Activated T-cell treated with anti-CD3 and anti-CD28 coated beads, Interleukin-2, amount 50 U/mL, for 72 hours (primary cell): ENCODE results near the gene GPAM. TPM values are rescaled to one million over a fixed set of nuclear protein-coding genes. Genes with fewer than 3 reads are reported as not detected.

Experiments
- ATAC-seq, 2 donors: fragments of 150-1000 bp; cut with Tn5 transposase; replicated peaks in 1 of 2; 2 replicates each; pipeline ENCODE4 v1.10.0; 2021; ENCODE audit warnings: moderate library complexity in 2 of 2, mild to moderate bottlenecking in 1 of 2
- DNase-seq, 2 donors: peaks; one replicate each; pipeline ENCODE4 v3.0.0; 2021 to 2022; ENCODE audit warnings: mixed read lengths in 1 of 2
- H3K27ac Mint-ChIP-seq: one replicate; pipeline ENCODE4 v1.8.0; 2022; ENCODE audit warnings: mild to moderate bottlenecking, moderate library complexity, mixed read lengths
- H3K27me3 Mint-ChIP-seq: one replicate; pipeline ENCODE4 v1.8.0; 2022; ENCODE audit warnings: low read depth, mixed read lengths
- H3K36me3 Mint-ChIP-seq, 2 donors: one replicate each; pipeline ENCODE4 v1.8.0; 2022; ENCODE audit warnings: mixed read lengths in 2 of 2, mild to moderate bottlenecking in 1 of 2; ENCODE audit not compliant: insufficient read depth in 2 of 2
- H3K4me1 Mint-ChIP-seq: one replicate; pipeline ENCODE4 v1.8.0; 2022; ENCODE audit warnings: low read depth, mixed read lengths
- H3K4me3 Mint-ChIP-seq, 2 donors: one replicate each; pipeline ENCODE4 v1.8.0; 2022; ENCODE audit warnings: mild to moderate bottlenecking in 2 of 2, mixed read lengths in 2 of 2, moderate library complexity in 2 of 2
- H3K9me3 Mint-ChIP-seq, 2 donors: one replicate each; pipeline ENCODE4 v1.8.0; 2022; ENCODE audit warnings: mixed read lengths in 2 of 2
- total RNA-seq, 2 donors: library from RNA; stranded (reverse); gene quantifications; one replicate each; pipeline ENCODE4 v1.2.3, GENCODE V29; 2022

GPAM gene
- total RNA-seq, 2 donors from 2014 or later: 8.1 to 10.6 TPM

GRCh38 chr10:112151524-112152039 is 32.0 kb downstream of the GPAM start:
- H3K4me3 Mint-ChIP-seq: no peak overlapping the region
- no peaks in the 10 kb centered on the region for H3K27me3 Mint-ChIP-seq
- DNase-seq (no peak), ATAC-seq (no peak)
- H3K36me3 Mint-ChIP-seq: peaks cover 0 to 10% of the 10 kb centered on the region in 2 donors
- H3K27ac Mint-ChIP-seq: no peak overlapping the region
- no peaks in the 10 kb centered on the region for H3K9me3 Mint-ChIP-seq
- H3K4me1 Mint-ChIP-seq: no peaks in the 10 kb centered on the region

GRCh38 chr10:112148331-112148730 is 35.2 kb downstream of the GPAM start:
- Mint-ChIP-seq H3K36me3 (peaks cover 0 to 3% of the 10 kb centered on the region in 2 donors), H3K4me1 (no peaks in the 10 kb centered on the region), H3K27me3 (no peaks in the 10 kb centered on the region), H3K9me3 (no peaks in the 10 kb centered on the region), H3K4me3 (no peak overlapping the region), H3K27ac (no peak overlapping the region)
- ATAC-seq: no peak
- no peak for DNase-seq

GRCh38 chr10:112146799-112147198 is 36.8 kb downstream of the GPAM start:
- Mint-ChIP-seq H3K9me3 (no peaks in the 10 kb centered on the region), H3K36me3 (peaks cover 0 to 3% of the 10 kb centered on the region in 2 donors), H3K27ac (no peak overlapping the region), H3K4me3 (no peak overlapping the region), H3K27me3 (no peaks in the 10 kb centered on the region), H3K4me1 (no peaks in the 10 kb centered on the region)
- DNase-seq (no peak), ATAC-seq (no peak)

GRCh38 chr10:112145263-112145662 is 38.3 kb downstream of the GPAM start:
- Mint-ChIP-seq H3K4me3 (no peak overlapping the region), H3K27ac (no peak overlapping the region), H3K9me3 (no peaks in the 10 kb centered on the region), H3K27me3 (no peaks in the 10 kb centered on the region), H3K4me1 (no peaks in the 10 kb centered on the region), H3K36me3 (peaks cover 0 to 3% of the 10 kb centered on the region in 2 donors)
- no peak for ATAC-seq
- DNase-seq: no peak

GRCh38 chr10:112143420-112143819 is 40.1 kb downstream of the GPAM start:
- DNase-seq (no peak), ATAC-seq (no peak)
- no peaks in the 10 kb centered on the region for H3K27me3 Mint-ChIP-seq
- no peaks in the 10 kb centered on the region for H3K9me3 Mint-ChIP-seq
- no peaks in the 10 kb centered on the region for H3K4me1 Mint-ChIP-seq
- no peak overlapping the region for H3K4me3 Mint-ChIP-seq
- H3K36me3 Mint-ChIP-seq: no peaks in the 10 kb centered on the region
- H3K27ac Mint-ChIP-seq: no peak overlapping the region

GRCh38 chr10:112141292-112141691 is 42.3 kb downstream of the GPAM start:
- Mint-ChIP-seq H3K36me3 (no peaks in the 10 kb centered on the region), H3K4me1 (no peaks in the 10 kb centered on the region), H3K9me3 (no peaks in the 10 kb centered on the region), H3K27me3 (no peaks in the 10 kb centered on the region), H3K4me3 (no peak overlapping the region), H3K27ac (no peak overlapping the region)
- ATAC-seq: no peak
- DNase-seq: no peak

GRCh38 chr10:112140110-112140970 is 43.2 kb downstream of the GPAM start:
- Mint-ChIP-seq H3K4me1 (no peaks in the 10 kb centered on the region), H3K4me3 (no peak overlapping the region), H3K27me3 (no peaks in the 10 kb centered on the region), H3K9me3 (no peaks in the 10 kb centered on the region), H3K27ac (no peak overlapping the region), H3K36me3 (no peaks in the 10 kb centered on the region)
- peak; percentile 90 to 96 for ATAC-seq
- peak; percentile 77 to 83 for DNase-seq

- Mint-ChIP-seq H3K4me1 (no peaks in the 10 kb centered on the region), H3K27me3 (no peaks in the 10 kb centered on the region), H3K36me3 (no peaks in the 10 kb centered on the region), H3K27ac (no peak overlapping the region), H3K9me3 (no peaks in the 10 kb centered on the region), H3K4me3 (no peak overlapping the region)
- no peak for DNase-seq
- ATAC-seq: no peak
Measured at GRCh38 chr10:112139176-112139575, 44.4 kb downstream of the GPAM start.

- Mint-ChIP-seq H3K4me3 (no peak overlapping the region), H3K27me3 (no peaks in the 10 kb centered on the region), H3K9me3 (no peaks in the 10 kb centered on the region), H3K36me3 (no peaks in the 10 kb centered on the region), H3K27ac (no peak overlapping the region), H3K4me1 (no peaks in the 10 kb centered on the region)
- ATAC-seq (peak; percentile 53 to 60), DNase-seq (peak; percentile 66 to 78)
Measured at GRCh38 chr10:112137154-112137987, 46.2 kb downstream of the GPAM start.

- Mint-ChIP-seq H3K27me3 (no peaks in the 10 kb centered on the region), H3K4me1 (no peaks in the 10 kb centered on the region), H3K36me3 (no peaks in the 10 kb centered on the region), H3K4me3 (no peak overlapping the region), H3K27ac (no peak overlapping the region), H3K9me3 (no peaks in the 10 kb centered on the region)
- no peak for ATAC-seq
- no peak for DNase-seq
Measured at GRCh38 chr10:112136486-112137153, 46.9 kb downstream of the GPAM start.

- no peak for ATAC-seq
- Mint-ChIP-seq H3K36me3 (no peaks in the 10 kb centered on the region), H3K4me3 (no peak overlapping the region), H3K27ac (no peak overlapping the region), H3K27me3 (no peaks in the 10 kb centered on the region), H3K4me1 (no peaks in the 10 kb centered on the region), H3K9me3 (no peaks in the 10 kb centered on the region)
- no peak for DNase-seq
Measured at GRCh38 chr10:112135604-112136003, 48.0 kb downstream of the GPAM start.

GRCh38 chr10:112132435-112132834 is 51.1 kb downstream of the GPAM start:
- no peak for ATAC-seq
- no peaks in the 10 kb centered on the region for H3K27me3 Mint-ChIP-seq
- no peak for DNase-seq
- H3K4me3 Mint-ChIP-seq: no peak overlapping the region
- H3K9me3 Mint-ChIP-seq: no peaks in the 10 kb centered on the region
- no peaks in the 10 kb centered on the region for H3K4me1 Mint-ChIP-seq
- no peaks in the 10 kb centered on the region for H3K36me3 Mint-ChIP-seq
- no peak overlapping the region for H3K27ac Mint-ChIP-seq

GRCh38 chr10:112131996-112132395 is 51.6 kb downstream of the GPAM start:
- no peak for ATAC-seq

More at GRCh38 chr10:112131996-112132395, 51.6 kb downstream of the GPAM start:
- Mint-ChIP-seq H3K27me3 (no peaks in the 10 kb centered on the region), H3K4me3 (no peak overlapping the region), H3K27ac (no peak overlapping the region), H3K9me3 (no peaks in the 10 kb centered on the region), H3K36me3 (no peaks in the 10 kb centered on the region), H3K4me1 (no peaks in the 10 kb centered on the region)
- no peak for DNase-seq
